Caco-2 (cell line): ENCODE data around the gene VWA2. TPM values are rescaled to one million over a fixed set of nuclear protein-coding genes. Genes with fewer than 3 reads are reported as not detected.

ENCODE experiments used
- BruUV-seq: library from RNA; stranded (reverse); fragments of 400-500 nt; replicated peaks from 2 replicates; lab custom pipeline; 2021; lab: Mats Ljungman, UMichigan
- CTCF ChIA-PET: fragments of 300-600 bp; sonication (Branson Sonifier 250); formaldehyde crosslinking; loops from one replicate; lab custom pipeline; 2022; ENCODE audit warnings: antibody characterized with exemption; lab: Charles Lee
- POLR2A ChIA-PET: fragments of 300-600 bp; sonication (Branson Sonifier 250); formaldehyde crosslinking; loops from one replicate; lab custom pipeline; 2022; ENCODE audit warnings: antibody characterized with exemption; lab: Charles Lee
- DNase-seq, 2 experiments: peaks; one replicate each; pipeline versions ENCODE4 v3.0.0 to v3.0.0-alpha.2; 2020 to 2022
- H3K27me3 ChIP-seq: replicated peaks from 2 replicates; pipeline ENCODE4 v1.6.0; 2011; ENCODE audit warnings: low read length; ENCODE audit not compliant: control insufficient read depth, insufficient read depth
- H3K36me3 ChIP-seq: 2 replicates; pipeline ENCODE4 v1.5.1; 2011; ENCODE audit warnings: low read length; ENCODE audit not compliant: control insufficient read depth, insufficient read depth
- H3K4me1 ChIP-seq: fragments of 250-450 bp; sonication (Bioruptor Pico); 2 replicates; pipeline ENCODE4 v1.5.1; 2020; ENCODE audit warnings: mild to moderate bottlenecking
- H3K4me3 ChIP-seq: 2 replicates; pipeline ENCODE4 v1.5.1; 2011; ENCODE audit warnings: low read depth, mild to moderate bottlenecking, control low read depth, low read length
- H3K9me3 ChIP-seq: fragments of 250-450 bp; sonication (Bioruptor Pico); 2 replicates; pipeline ENCODE4 v1.5.1; 2020; ENCODE audit warnings: mild to moderate bottlenecking, moderate library complexity
- H3K27ac Mint-ChIP-seq: one replicate; pipeline ENCODE4 v1.8.0; 2022; ENCODE audit warnings: mixed read lengths; ENCODE audit not compliant: unreplicated experiment
- H3K27me3 Mint-ChIP-seq: one replicate; pipeline ENCODE4 v1.8.0; 2022; ENCODE audit warnings: mixed read lengths; ENCODE audit not compliant: insufficient read depth, unreplicated experiment
- H3K36me3 Mint-ChIP-seq: one replicate; pipeline ENCODE4 v1.8.0; 2022; ENCODE audit warnings: mild to moderate bottlenecking, mixed read lengths; ENCODE audit not compliant: insufficient read depth, unreplicated experiment
- H3K4me1 Mint-ChIP-seq: one replicate; pipeline ENCODE4 v1.8.0; 2022; ENCODE audit warnings: low read depth, mixed read lengths; ENCODE audit not compliant: unreplicated experiment
- H3K4me3 Mint-ChIP-seq: one replicate; pipeline ENCODE4 v1.8.0; 2022; ENCODE audit warnings: mild to moderate bottlenecking, moderate library complexity, mixed read lengths; ENCODE audit not compliant: unreplicated experiment
- H3K9me3 Mint-ChIP-seq: one replicate; pipeline ENCODE4 v1.8.0; 2022; ENCODE audit warnings: mixed read lengths; ENCODE audit not compliant: unreplicated experiment
- CTCF ChIP-seq, 2 experiments: fragments of 200-600 bp in 1 of 2; IDR thresholded peaks; 1 replicate in 1 of 2; 2 replicates in 1 of 2; pipeline versions ENCODE4 v1.5.1 to v1.8.0; 2011 to 2022; ENCODE audit warnings: antibody characterized with exemption in 1 of 2, control low read depth in 1 of 2, inconsistent platforms in 1 of 2, low read depth in 1 of 2, low read length in 1 of 2, mild to moderate bottlenecking in 1 of 2, moderate library complexity in 1 of 2; ENCODE audit not compliant: insufficient read depth in 1 of 2, severe bottlenecking in 1 of 2, unreplicated experiment in 1 of 2
- intact Hi-C: fragments of 100-400 bp; cut with micrococcal nuclease; formaldehyde crosslinking; loops from one replicate; pipeline ENCODE4 v1.10.0; 2022; ENCODE audit not compliant: unreplicated experiment
- total RNA-seq: library from RNA; stranded (reverse); gene quantifications from 2 replicates; pipeline ENCODE4 v1.2.3, GENCODE V29; 2022

VWA2 gene
- total RNA-seq, 1 experiment from 2014 or later, result 1.2 TPM

GRCh38 chr10:114328441-114328812 lies 89.4 kb downstream of the VWA2 start:
- Mint-ChIP-seq H3K9me3 (no peaks in the 10 kb centered on the region), H3K4me1 (peaks cover 15% of the 10 kb centered on the region), H3K27ac (no peak overlapping the region), H3K36me3 (no peaks in the 10 kb centered on the region), H3K27me3 (no peaks in the 10 kb centered on the region), H3K4me3 (no peak overlapping the region)
- BruUV-seq, result no TSS peak
- intact Hi-C loops, result no loop called here
- no peak overlapping the region for H3K4me3 ChIP-seq
- DNase-seq, result no peak
- ChIA-PET CTCF (interaction anchor here (0.6 kb wide), 1 partner anchor 13 kb away, joined by 4 read pairs; no protein-coding TSS in a partner anchor), POLR2A (no interaction called here)
- H3K4me1 ChIP-seq, result peaks cover 19% of the 10 kb centered on the region
- no peaks in the 10 kb centered on the region for H3K27me3 ChIP-seq
- no peaks in the 10 kb centered on the region for H3K36me3 ChIP-seq
- no peaks in the 10 kb centered on the region for H3K9me3 ChIP-seq
- no peak for TF ChIP-seq CTCF (IDR thresholded peaks at IDR 0.05; ENCODE audit: insufficient read depth in 1 of 2, low read depth in 1 of 2, low read length in 1 of 2, severe bottlenecking in 1 of 2, unreplicated experiment in 1 of 2)

- H3K4me3 Mint-ChIP-seq, result no peak overlapping the region
- DNase-seq, result no peak
- Histone ChIP-seq H3K4me3 (no peak overlapping the region), H3K4me1 (peaks cover 15% of the 10 kb centered on the region), H3K36me3 (no peaks in the 10 kb centered on the region), H3K27me3 (no peaks in the 10 kb centered on the region), H3K9me3 (no peaks in the 10 kb centered on the region)
- ChIA-PET POLR2A (no interaction called here), CTCF (no interaction called here)
- no peaks in the 10 kb centered on the region for H3K36me3 Mint-ChIP-seq
- intact Hi-C loops, result no loop called here
- H3K9me3 Mint-ChIP-seq, result no peaks in the 10 kb centered on the region
- peaks cover 11% of the 10 kb centered on the region for H3K4me1 Mint-ChIP-seq
- H3K27ac Mint-ChIP-seq, result no peak overlapping the region
- no peaks in the 10 kb centered on the region for H3K27me3 Mint-ChIP-seq
- no peak for TF ChIP-seq CTCF (IDR thresholded peaks at IDR 0.05; ENCODE audit: insufficient read depth in 1 of 2, low read depth in 1 of 2, low read length in 1 of 2, severe bottlenecking in 1 of 2, unreplicated experiment in 1 of 2)
- no TSS peak for BruUV-seq
Observed at GRCh38 chr10:114328874-114329273, 89.8 kb downstream of the VWA2 start.

- no peaks in the 10 kb centered on the region for H3K9me3 Mint-ChIP-seq
- intact Hi-C loops, result no loop called here
- H3K27me3 Mint-ChIP-seq, result no peaks in the 10 kb centered on the region
- CTCF ChIA-PET, result interaction anchor here (0.6 kb wide), 1 partner anchor 43 kb away, joined by 3 read pairs; no protein-coding TSS in a partner anchor
- H3K4me1 Mint-ChIP-seq, result peaks cover 9% of the 10 kb centered on the region
- POLR2A ChIA-PET, result no interaction called here
- H3K4me3 Mint-ChIP-seq, result no peak overlapping the region
- H3K4me1 ChIP-seq, result peaks cover 15% of the 10 kb centered on the region
- no peak overlapping the region for H3K27ac Mint-ChIP-seq
- DNase-seq, result no peak
- H3K27me3 ChIP-seq, result no peaks in the 10 kb centered on the region
- no peaks in the 10 kb centered on the region for H3K36me3 Mint-ChIP-seq
- no peaks in the 10 kb centered on the region for H3K36me3 ChIP-seq
- no TSS peak for BruUV-seq
- TF ChIP-seq CTCF (IDR thresholded peaks at IDR 0.05; ENCODE audit: insufficient read depth in 1 of 2, low read depth in 1 of 2, low read length in 1 of 2, severe bottlenecking in 1 of 2, unreplicated experiment in 1 of 2), result no peak
- no peaks in the 10 kb centered on the region for H3K9me3 ChIP-seq
- no peak overlapping the region for H3K4me3 ChIP-seq
Observed at GRCh38 chr10:114329634-114330365, 90.7 kb downstream of the VWA2 start.
